Mesodermal cell (in vitro differentiated cells): Measurements from ENCODE around the gene MRPL22.
"Not testable (repeated sequence)": the region's sequence is repeated elsewhere in the genome, so short reads cannot be mapped to it uniquely, and the experiment has no call there.

ENCODE experiments used
- H3K27ac ChIP-seq: 2 replicates; pipeline ENCODE4 v1.7.0; 2013; ENCODE audit warnings: mild to moderate bottlenecking, low read depth, low read length, moderate library complexity; ENCODE audit not compliant: severe bottlenecking
- H3K36me3 ChIP-seq: 2 replicates; pipeline ENCODE4 v1.7.1; 2013; ENCODE audit warnings: mild to moderate bottlenecking, low read length, moderate library complexity; ENCODE audit not compliant: control insufficient read depth, insufficient read depth
- H3K4me1 ChIP-seq: one replicate; pipeline ENCODE4 v1.7.1; 2013; ENCODE audit warnings: mild to moderate bottlenecking, low read length; ENCODE audit not compliant: insufficient read depth, control insufficient read depth, poor library complexity, severe bottlenecking
- H3K4me3 ChIP-seq: 2 replicates; pipeline ENCODE4 v1.7.0; 2013; ENCODE audit warnings: low read length, control low read depth, mild to moderate bottlenecking; ENCODE audit not compliant: insufficient read depth, poor library complexity, severe bottlenecking; ENCODE audit errors: extremely low read depth
- H3K9me3 ChIP-seq: 2 replicates; pipeline ENCODE4 v1.7.1; 2013; ENCODE audit warnings: mild to moderate bottlenecking, low read length, moderate library complexity; ENCODE audit not compliant: control insufficient read depth
- WGBS, 2 experiments: methylation state at CpG; one replicate each; pipeline ENCODE4 v1.1.5; 2013; ENCODE audit warnings: missing lambda C conversion rate in 2 of 2; ENCODE audit not compliant: insufficient coverage in 2 of 2; 5-methylcytosine and 5-hydroxymethylcytosine counted together

The MRPL22 gene

GRCh38 chr5:154995679-154996078, 54.8 kb downstream of the MRPL22 start:
- H3K4me1 ChIP-seq = no peaks in the 10 kb centered on the region
- no peak overlapping the region for H3K4me3 ChIP-seq
- WGBS, 2 experiments = 75 to 78% methylated on average over 3 of the region's 4 CpGs
- H3K36me3 ChIP-seq = no peaks in the 10 kb centered on the region
- H3K9me3 ChIP-seq = no peaks in the 10 kb centered on the region
- no peak overlapping the region for H3K27ac ChIP-seq

- Histone ChIP-seq H3K4me1 (no peaks in the 10 kb centered on the region), H3K27ac (no peak overlapping the region), H3K4me3 (no peak overlapping the region), H3K9me3 (no peaks in the 10 kb centered on the region), H3K36me3 (no peaks in the 10 kb centered on the region)
- 89 to 100% methylated on average over 1 to 3 of the region's 5 CpGs for WGBS, 2 experiments
Observed at GRCh38 chr5:154997746-154998145, 56.9 kb downstream of the MRPL22 start.

GRCh38 chr5:154999865-155000264, 59.0 kb downstream of the MRPL22 start:
- Histone ChIP-seq H3K4me3 (no peak overlapping the region), H3K4me1 (no peaks in the 10 kb centered on the region), H3K27ac (no peak overlapping the region), H3K9me3 (no peaks in the 10 kb centered on the region), H3K36me3 (no peaks in the 10 kb centered on the region)
- 71 to 86% methylated on average over 4 to 5 of the region's 5 CpGs for WGBS, 2 experiments

- Histone ChIP-seq H3K4me3 (no peak overlapping the region), H3K4me1 (no peaks in the 10 kb centered on the region), H3K27ac (no peak overlapping the region), H3K9me3 (no peaks in the 10 kb centered on the region), H3K36me3 (no peaks in the 10 kb centered on the region)
- WGBS, 2 experiments = 79 to 100% methylated on average over 4 of the region's 4 CpGs
Observed at GRCh38 chr5:155001523-155001922, 60.6 kb downstream of the MRPL22 start.

- WGBS, 2 experiments = 77 to 100% methylated on average over 1 to 3 of the region's 4 CpGs
- not testable (repeated sequence) for H3K36me3 ChIP-seq, H3K4me1 ChIP-seq, H3K4me3 ChIP-seq, H3K9me3 ChIP-seq, H3K27ac ChIP-seq
Observed at GRCh38 chr5:155002722-155003121, 61.8 kb downstream of the MRPL22 start.

GRCh38 chr5:155004138-155004744, 63.4 kb downstream of the MRPL22 start:
- WGBS, 2 experiments = 87% methylated on average over 10 to 11 of the region's 11 CpGs

GRCh38 chr5:155006265-155006664, 65.4 kb downstream of the MRPL22 start:
- not testable (repeated sequence) for H3K36me3 ChIP-seq, H3K27ac ChIP-seq, H3K9me3 ChIP-seq, H3K4me3 ChIP-seq, H3K4me1 ChIP-seq
- no CpG with 5 or more reads among the region's 1 CpG for WGBS, 2 experiments

More at GRCh38 chr5:155004138-155004744, 63.4 kb downstream of the MRPL22 start:
- no peak overlapping the region for H3K27ac ChIP-seq
- H3K4me3 ChIP-seq = no peak overlapping the region
- peaks cover 6% of the 10 kb centered on the region for H3K4me1 ChIP-seq
- H3K9me3 ChIP-seq = no peaks in the 10 kb centered on the region
- H3K36me3 ChIP-seq = no peaks in the 10 kb centered on the region

GRCh38 chr5:155008669-155009068, 67.8 kb downstream of the MRPL22 start:
- peaks cover 7% of the 10 kb centered on the region for H3K4me1 ChIP-seq
- no peak overlapping the region for H3K27ac ChIP-seq
- 89 to 100% methylated on average over 1 of the region's 3 CpGs for WGBS, 2 experiments
- no peaks in the 10 kb centered on the region for H3K9me3 ChIP-seq
- no peaks in the 10 kb centered on the region for H3K36me3 ChIP-seq
- H3K4me3 ChIP-seq = no peak overlapping the region

- H3K36me3 ChIP-seq = no peaks in the 10 kb centered on the region
- WGBS, 2 experiments = 81 to 90% methylated on average over 2 to 3 of the region's 3 CpGs
- no peaks in the 10 kb centered on the region for H3K9me3 ChIP-seq
Observed at GRCh38 chr5:155010881-155011280, 70.0 kb downstream of the MRPL22 start.

GRCh38 chr5:155013526-155013925, 72.7 kb downstream of the MRPL22 start, which contains the start of gene KIF4B:
Gene KIF4B, plus strand, starts transcription at chr5:155013755. Its CDS starts 105 bp downstream, at chr5:155013860.
- no peaks in the 10 kb centered on the region for H3K36me3 ChIP-seq
- 100% methylated on average over 2 to 3 of the region's 21 CpGs for WGBS, 2 experiments

More at GRCh38 chr5:155010881-155011280, 70.0 kb downstream of the MRPL22 start:
- Histone ChIP-seq H3K4me3 (no peak overlapping the region), H3K4me1 (peaks cover 7% of the 10 kb centered on the region), H3K27ac (no peak overlapping the region)

GRCh38 chr5:155015239-155015638, 74.4 kb downstream of the MRPL22 start:
- 69 to 92% methylated on average over 2 to 3 of the region's 6 CpGs for WGBS, 2 experiments
- Histone ChIP-seq H3K4me3 (no peak overlapping the region), H3K9me3 (no peaks in the 10 kb centered on the region), H3K36me3 (no peaks in the 10 kb centered on the region), H3K27ac (no peak overlapping the region), H3K4me1 (no peaks in the 10 kb centered on the region)

More at GRCh38 chr5:155013526-155013925, 72.7 kb downstream of the MRPL22 start, which contains the start of gene KIF4B:
- H3K4me1 ChIP-seq = peaks cover 7% of the 10 kb centered on the region
- no peaks in the 10 kb centered on the region for H3K9me3 ChIP-seq
- no peak within 1 kb of the TSS for H3K4me3 ChIP-seq
- no peak within 1 kb of the TSS for H3K27ac ChIP-seq
